ENCODE data around the gene SEMA4G. TPM values are rescaled to one million over a fixed set of nuclear protein-coding genes. Genes with fewer than 3 reads are reported as not detected.

Gene SEMA4G
- total RNA-seq, 4 donors from 2014 or later = 15.3 to 31.9 (median 23.6) TPM

DNA sequence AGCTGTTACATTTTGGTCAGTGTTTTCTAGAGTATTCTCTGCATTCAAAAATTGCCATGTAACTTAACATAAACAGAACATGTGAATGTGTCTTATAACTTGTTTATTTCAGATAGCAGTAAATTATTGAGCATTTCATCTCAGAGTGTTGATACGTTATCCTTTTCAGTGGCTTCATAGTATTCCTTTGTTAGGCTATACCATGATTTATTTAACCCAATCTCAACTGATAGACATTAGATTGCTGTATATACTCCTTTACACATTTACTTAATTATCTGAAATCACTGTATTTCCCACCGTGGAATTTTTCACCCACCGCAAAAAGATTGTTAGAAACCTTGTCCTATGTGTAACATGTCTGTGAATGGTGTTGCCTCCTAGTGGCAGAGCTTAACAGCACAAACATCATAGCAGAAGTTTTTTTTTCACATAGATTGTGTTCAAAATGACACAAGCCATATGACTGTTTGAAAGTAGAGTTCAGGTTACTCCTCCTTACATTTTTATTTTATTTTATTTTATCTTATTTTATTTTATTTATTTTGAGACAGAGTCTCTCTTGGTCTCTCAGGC lies 35.1 kb upstream of the SEMA4G start:
- 96 to 98% methylated on average over 3 of the region's 3 CpGs for WGBS, 2 donors
- no peak overlapping the region for H3K4me3 ChIP-seq (ENCODE audit: low read depth, poor library complexity, severe bottlenecking)
- no peak for TF ChIP-seq POLR2A (IDR thresholded peaks at IDR 0.05)
- TF ChIP-seq, protein P1, sequence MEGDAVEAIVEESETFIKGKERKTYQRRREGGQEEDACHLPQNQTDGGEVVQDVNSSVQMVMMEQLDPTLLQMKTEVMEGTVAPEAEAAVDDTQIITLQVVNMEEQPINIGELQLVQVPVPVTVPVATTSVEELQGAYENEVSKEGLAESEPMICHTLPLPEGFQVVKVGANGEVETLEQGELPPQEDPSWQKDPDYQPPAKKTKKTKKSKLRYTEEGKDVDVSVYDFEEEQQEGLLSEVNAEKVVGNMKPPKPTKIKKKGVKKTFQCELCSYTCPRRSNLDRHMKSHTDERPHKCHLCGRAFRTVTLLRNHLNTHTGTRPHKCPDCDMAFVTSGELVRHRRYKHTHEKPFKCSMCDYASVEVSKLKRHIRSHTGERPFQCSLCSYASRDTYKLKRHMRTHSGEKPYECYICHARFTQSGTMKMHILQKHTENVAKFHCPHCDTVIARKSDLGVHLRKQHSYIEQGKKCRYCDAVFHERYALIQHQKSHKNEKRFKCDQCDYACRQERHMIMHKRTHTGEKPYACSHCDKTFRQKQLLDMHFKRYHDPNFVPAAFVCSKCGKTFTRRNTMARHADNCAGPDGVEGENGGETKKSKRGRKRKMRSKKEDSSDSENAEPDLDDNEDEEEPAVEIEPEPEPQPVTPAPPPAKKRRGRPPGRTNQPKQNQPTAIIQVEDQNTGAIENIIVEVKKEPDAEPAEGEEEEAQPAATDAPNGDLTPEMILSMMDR (IDR thresholded peaks at IDR 0.05) = no peak
- intact Hi-C loops (cut with DNase I; ENCODE audit: low total_unique reads) = no loop called here
- no peak for DNase-seq (ENCODE audit: low spot score in 2 of 2)

DNA sequence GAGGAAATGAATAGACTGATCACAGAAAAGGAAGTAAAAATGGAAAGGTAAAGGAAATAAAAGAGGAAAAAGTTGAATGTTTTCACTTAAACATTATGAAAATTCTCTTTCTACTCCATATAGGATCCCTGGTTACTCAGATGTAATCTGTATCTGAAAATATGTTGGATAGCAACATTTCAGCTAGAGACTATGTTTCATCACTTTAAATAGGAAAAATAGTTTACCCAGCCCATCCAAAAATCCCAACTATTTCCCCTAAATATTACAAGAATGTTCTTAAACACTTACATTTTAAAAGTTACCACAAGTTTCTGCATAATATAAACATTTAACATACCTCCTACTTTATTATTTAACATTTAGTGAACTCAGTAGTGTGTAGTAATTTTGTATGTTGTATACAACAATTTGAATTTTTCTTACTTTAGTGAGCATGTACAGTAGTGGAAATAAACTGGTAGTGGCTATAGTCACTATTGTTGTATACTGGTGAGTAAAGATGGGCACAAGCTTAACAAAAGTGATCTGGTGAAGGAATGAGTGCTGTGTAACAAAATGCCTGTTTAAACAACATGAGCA lies 29.4 kb upstream of the SEMA4G start:
- TF ChIP-seq, protein P1 (IDR thresholded peaks at IDR 0.05) = no peak
- no peak for TF ChIP-seq POLR2A (IDR thresholded peaks at IDR 0.05)
- H3K4me3 ChIP-seq (ENCODE audit: low read depth, poor library complexity, severe bottlenecking) = no peak overlapping the region
- no peak for DNase-seq (ENCODE audit: low spot score in 2 of 2)
- intact Hi-C loops (cut with DNase I; ENCODE audit: low total_unique reads) = no loop called here

DNA sequence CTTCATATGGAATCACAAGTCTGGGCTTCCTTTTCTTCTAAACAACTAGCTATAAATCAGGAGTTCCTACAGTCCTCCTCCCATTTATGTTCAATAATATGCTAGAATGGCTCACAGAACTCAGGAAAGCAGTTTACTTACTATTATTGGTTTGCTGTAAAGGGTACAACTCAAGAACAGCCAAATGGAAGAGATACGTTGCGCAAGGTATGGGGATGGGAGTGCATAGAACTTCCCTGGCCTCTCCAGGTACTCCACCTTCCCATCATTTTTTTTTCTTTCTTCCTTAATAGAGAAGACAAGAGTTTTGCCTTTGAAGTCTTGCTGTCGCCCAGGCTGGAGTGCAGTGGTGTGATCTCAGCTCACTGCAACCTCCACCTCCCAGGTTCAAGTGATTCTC lies 27.1 kb upstream of the SEMA4G start:
- DNase-seq (ENCODE audit: low spot score in 2 of 2) = no peak
- 97% methylated on average over 3 of the region's 3 CpGs for WGBS, 2 donors
- intact Hi-C loops (cut with DNase I; ENCODE audit: low total_unique reads) = no loop called here
- H3K4me3 ChIP-seq (ENCODE audit: low read depth, poor library complexity, severe bottlenecking) = no peak overlapping the region
- TF ChIP-seq, protein P1 (IDR thresholded peaks at IDR 0.05) = no peak
- no peak for TF ChIP-seq POLR2A (IDR thresholded peaks at IDR 0.05)

DNA sequence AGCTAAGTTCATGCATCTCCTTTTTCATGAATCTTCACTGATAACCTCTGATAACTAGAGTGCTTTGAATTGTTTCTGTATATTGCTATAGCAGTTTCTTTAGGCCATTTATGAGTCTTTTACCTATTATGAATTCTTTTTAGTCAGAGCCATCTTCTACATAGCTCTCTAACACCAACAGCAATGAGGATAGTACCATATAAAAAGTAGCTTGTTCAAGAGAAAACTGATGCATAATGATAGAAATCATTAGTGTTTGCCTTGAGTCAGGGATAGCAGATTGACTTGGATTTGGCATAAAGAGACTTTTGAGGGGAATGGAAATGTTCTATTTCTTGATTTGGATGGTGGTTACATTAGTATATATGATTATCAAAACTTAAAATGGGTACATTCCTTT lies 25.8 kb upstream of the SEMA4G start:
- no peak for DNase-seq (ENCODE audit: low spot score in 2 of 2)
- no peak for TF ChIP-seq POLR2A (IDR thresholded peaks at IDR 0.05)
- TF ChIP-seq, protein P1 (IDR thresholded peaks at IDR 0.05) = no peak
- intact Hi-C loops (cut with DNase I; ENCODE audit: low total_unique reads) = no loop called here
- H3K4me3 ChIP-seq (ENCODE audit: low read depth, poor library complexity, severe bottlenecking) = no peak overlapping the region

DNA sequence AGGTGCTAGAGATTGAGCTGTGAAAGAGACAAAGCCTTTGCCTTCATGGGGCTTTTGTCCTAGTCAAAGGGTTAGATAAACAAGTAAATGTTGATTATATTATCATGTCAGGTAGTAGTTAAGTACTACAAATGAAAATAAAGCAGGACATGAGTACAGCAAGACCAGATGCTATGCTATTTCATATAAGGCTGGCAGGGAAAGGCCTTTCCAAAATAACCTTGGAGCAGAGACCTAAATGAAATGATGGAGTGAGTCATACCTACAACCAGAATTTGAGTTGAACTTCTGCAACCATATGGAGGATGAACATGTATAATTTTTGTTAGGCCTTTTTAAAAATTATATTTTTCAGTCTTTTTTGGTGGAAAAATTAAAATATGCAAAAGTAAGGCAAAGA lies 23.6 kb upstream of the SEMA4G start:
- TF ChIP-seq, protein P1 (IDR thresholded peaks at IDR 0.05) = no peak
- TF ChIP-seq POLR2A (IDR thresholded peaks at IDR 0.05) = no peak
- no peak for DNase-seq (ENCODE audit: low spot score in 2 of 2)
- H3K4me3 ChIP-seq (ENCODE audit: low read depth, poor library complexity, severe bottlenecking) = no peak overlapping the region
- intact Hi-C loops (cut with DNase I; ENCODE audit: low total_unique reads) = no loop called here

DNA sequence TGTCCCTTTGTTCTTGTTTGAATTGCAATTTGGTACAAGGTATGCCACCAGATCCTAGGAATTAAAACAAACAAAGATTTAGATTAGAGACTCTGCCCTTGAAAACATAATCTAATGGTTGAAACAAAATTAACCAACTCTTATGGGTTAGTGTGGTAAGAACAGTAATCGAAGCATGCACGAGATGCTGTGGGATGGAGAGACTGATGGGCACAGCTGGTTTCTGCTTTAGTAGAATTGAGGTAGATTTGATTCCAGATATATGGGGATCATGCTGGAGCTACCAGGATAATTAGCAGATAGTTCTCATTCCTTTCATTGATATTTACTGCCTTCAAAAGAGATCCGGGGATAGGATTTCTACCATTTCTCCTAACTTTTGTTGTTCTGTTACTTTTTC lies 20.4 kb upstream of the SEMA4G start:
- H3K4me3 ChIP-seq (ENCODE audit: low read depth, poor library complexity, severe bottlenecking) = no peak overlapping the region
- intact Hi-C loops (cut with DNase I; ENCODE audit: low total_unique reads) = no loop called here
- DNase-seq (ENCODE audit: low spot score in 2 of 2) = no peak
- TF ChIP-seq POLR2A (IDR thresholded peaks at IDR 0.05) = no peak
- TF ChIP-seq, protein P1 (IDR thresholded peaks at IDR 0.05) = no peak
- 92% methylated on average over 3 of the region's 3 CpGs for WGBS, 2 donors

Measured in lower leg skin (tissue), 4 donors.